Stimulated activated CD4-positive, alpha-beta T cell treated with anti-CD3 and anti-CD28 coated beads, TNF-alpha, amount 100 ng/mL, for 48 hours (primary cell): ENCODE measurements around the gene S100A7A.
"Not testable (repeated sequence)": the region's sequence is repeated elsewhere in the genome, so short reads cannot be mapped to it uniquely, and the experiment has no call there.

Experiments used
- DNase-seq, 3 donors: peaks; one replicate each; pipeline ENCODE4 v3.0.0-alpha.2; 2020; ENCODE audit warnings: low read depth in 3 of 3

S100A7A gene

DNA sequence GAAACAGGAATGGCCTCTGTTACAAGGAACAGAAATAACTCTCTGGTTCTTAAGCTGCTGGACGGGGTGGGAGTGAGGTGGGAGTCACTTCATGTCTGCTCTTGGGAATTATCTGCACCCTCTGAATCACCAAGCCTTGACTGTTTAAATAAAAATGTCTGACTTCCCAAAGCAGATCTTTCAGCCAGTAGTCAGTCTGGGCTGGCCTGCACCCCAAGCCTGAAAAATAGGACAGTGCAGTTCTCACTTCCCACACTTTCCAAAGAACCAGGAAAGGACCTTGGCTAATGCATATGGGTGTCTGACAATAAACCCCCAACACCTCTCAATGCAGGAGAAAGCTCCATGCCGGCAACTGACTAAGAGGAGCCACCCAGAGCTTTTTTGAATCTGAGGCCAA, 43.3 kb downstream of the S100A7A start:
- DNase-seq: no peak

DNA sequence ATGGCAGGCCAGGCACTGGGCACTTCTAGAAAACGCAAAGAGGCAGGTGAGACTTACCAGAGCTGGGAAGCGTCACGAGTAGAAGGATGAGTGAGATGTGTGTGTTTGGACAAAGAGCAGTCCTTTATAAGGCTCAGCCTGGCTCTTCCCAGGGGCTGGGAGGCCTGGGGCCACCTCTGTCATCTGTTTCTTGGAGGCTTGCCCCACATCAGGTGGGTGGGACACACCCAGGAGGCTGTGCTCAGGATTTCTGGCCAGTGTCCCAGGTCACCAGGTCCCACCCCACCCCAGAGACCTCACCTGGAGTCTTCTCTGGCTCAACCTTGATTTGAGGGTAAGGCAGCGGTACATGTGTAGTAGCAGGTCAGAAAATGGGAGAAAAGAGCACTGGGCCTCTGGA, 44.2 kb downstream of the S100A7A start, which contains the start of gene S100A7:
TSS of gene S100A7 (minus strand) at position 101 of the 400 bp plus-strand sequence. CDS start 1,638 bp downstream, outside the sequence.
- DNase-seq: no peak

DNA sequence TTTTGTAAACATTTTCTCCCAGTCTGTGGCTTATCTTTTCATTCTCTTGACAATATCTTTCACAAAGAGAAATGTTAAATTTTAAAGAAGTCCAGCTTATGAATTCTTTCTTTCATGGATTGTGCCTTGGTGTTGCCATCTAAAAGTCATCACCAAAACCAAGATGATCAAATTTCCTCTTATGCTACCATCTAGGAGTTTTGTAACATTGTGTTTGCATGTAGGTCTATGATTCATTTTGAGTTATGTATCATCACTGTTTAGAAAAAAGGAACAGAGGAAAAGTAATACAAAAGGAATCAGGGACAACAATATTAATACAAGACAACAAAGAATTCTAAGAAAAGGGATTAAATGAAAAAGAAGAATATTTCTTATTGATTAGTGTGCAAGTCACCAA, 46.4 kb downstream of the S100A7A start:
- DNase-seq: not testable (repeated sequence)

DNA sequence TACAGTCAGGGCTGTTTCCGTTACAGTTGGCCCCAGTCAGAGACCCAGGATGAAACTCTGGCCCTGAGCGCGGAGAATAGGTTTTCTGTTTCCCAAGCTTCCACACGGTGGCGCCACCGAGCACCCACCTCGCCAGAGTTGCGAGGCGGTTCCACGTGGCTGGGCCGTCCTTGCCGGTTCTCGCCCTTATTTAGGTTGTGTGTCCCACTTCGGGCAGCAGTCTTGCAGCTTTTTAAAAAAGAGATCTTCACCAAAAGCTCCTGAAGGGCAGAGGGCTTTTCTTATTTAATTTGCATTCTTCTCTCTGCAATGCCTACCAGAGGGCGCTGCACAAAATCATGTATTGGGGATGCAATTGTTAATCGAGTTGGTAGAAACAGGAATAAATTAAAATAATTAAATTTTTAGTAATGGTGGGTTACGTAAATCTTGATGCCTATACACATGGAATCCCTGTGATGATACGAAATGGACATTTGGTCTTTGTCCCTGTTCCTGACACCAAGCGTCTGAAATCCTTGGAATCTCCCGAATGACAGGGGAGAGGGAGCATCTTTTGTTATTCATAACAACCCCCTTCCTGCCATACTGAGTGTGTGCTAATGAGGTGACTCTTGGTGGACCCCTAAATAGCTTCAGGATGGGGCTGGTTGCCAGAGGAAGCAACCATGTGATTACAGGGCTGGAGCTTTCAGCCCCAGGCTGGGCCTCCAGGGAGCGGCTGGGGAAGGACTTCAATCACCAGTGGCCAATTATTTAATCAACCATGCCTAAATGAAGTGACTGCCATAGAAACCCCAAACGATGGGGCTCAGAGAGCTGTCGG, 49.7 kb downstream of the S100A7A start:
- DNase-seq: peak; percentile 40 to 57 (median 51)

DNA sequence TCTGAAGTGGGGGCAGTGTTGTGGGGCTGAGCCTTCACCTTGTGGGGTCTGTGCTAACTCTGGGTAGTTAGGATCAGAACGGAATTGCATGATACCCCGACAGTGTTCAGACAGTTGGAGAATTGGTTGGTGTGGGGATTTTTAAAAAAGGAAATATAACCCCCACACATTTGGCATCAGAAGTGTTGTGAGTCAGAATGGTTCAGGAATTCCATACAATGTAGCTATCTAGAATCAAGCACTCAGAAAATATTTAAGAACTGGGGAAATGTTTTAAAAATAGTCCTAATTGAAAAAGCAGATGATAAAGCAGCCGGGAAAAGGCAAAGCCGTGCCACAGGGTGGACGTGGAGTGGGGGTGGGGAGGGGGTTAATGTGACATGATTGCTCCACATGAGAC, 50.6 kb downstream of the S100A7A start:
- DNase-seq: no peak

DNA sequence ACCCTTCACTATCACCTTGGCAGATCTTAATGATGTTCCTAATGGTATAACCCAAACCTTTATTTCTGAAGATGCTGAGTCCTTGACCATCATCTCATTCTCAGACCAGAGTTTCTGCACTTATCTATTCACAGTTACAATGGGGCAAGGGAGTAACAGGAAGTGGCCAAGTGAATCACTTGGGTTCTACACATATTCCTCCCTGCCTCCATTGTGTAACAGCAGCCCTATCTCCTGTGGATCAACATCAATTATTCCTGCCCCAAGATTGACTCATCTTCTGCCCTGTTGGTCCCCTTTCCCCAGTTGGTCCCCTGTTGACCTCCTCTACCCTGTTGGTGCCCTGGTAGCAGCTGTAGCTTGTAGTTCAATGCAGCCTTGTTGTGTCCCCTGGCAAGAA, 54.4 kb downstream of the S100A7A start:
- no peak for DNase-seq
